Loucy (cell line): ENCODE measurements around the gene CRHR1.

Experiments
- CTCF ChIP-seq: fragments of 200-600 bp; sonication (generic); conservative IDR thresholded peaks from 2 replicates; pipeline ENCODE4 v1.5.1; 2014; ENCODE audit warnings: mild to moderate bottlenecking, antibody characterized with exemption, low read length
- EZH2phosphoT487 ChIP-seq: fragments of 200-600 bp; IDR thresholded peaks from 2 replicates; pipeline ENCODE4 v1.6.1; 2018; ENCODE audit warnings: antibody characterized with exemption, mild to moderate bottlenecking, moderate library complexity, borderline replicate concordance

- TF ChIP-seq CTCF (no peak), EZH2phosphoT487 (no peak)
Observed at GRCh38 chr17:45758544-45758943, 25.6 kb upstream of the CRHR1 start.
